Fibroblast of skin of right biceps (primary cell): ENCODE measurements around the gene RGS11.

Experiments used
- DNase-seq: peaks from one replicate; pipeline ENCODE4 v3.0.0-alpha.2; 2013

RGS11 gene

GRCh38 chr16:228151-228851 is 47.4 kb downstream of the RGS11 start:
- DNase-seq = no peak

GRCh38 chr16:220021-220420 is 55.7 kb downstream of the RGS11 start:
- no peak for DNase-seq
